Measurements from ENCODE around the gene AADAC. TPM values are rescaled to one million over a fixed set of nuclear protein-coding genes. Genes with fewer than 3 reads are reported as not detected.
"Not testable (repeated sequence)": the region's sequence is repeated elsewhere in the genome, so short reads cannot be mapped to it uniquely, and the experiment has no call there.

AADAC gene
- total RNA-seq, 2 experiments from 2014 or later: not detected

DNA sequence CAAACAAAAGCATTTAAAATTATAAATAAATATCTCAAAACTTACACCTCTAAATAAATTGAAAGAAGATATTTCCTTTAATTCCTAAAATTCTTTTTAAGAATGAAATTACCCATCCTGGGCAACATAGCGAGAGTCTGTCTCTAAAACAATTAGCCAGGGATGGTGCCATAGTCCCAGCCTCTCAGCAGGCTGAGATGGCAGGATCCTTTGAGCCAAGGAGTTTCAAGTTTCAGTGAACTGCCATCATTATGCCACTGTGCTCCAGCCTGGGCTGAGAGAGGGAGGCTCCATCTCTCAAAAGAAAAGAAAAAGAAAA, 25.4 kb downstream of the AADAC start:
- Mint-ChIP-seq H3K36me3 (ENCODE audit: low read depth) (no peaks in the 10 kb centered on the region), H3K4me1 (ENCODE audit: low read depth) (peaks cover 2% of the 10 kb centered on the region), H3K27me3 (ENCODE audit: low read depth) (no peaks in the 10 kb centered on the region), H3K4me3 (no peak overlapping the region), H3K27ac (no peak overlapping the region), H3K9me3 (no peaks in the 10 kb centered on the region)
- intact Hi-C loops (cut with micrococcal nuclease): loop anchor here (1.0 to 2.0 kb wide), 6 partner anchors 79 to 611 kb away; no protein-coding TSS in a partner anchor
- no peak for DNase-seq
- CTCF ChIA-PET: interaction anchor here (0.6 to 5.2 kb wide), 17 partner anchors 11 to 1990 kb away, joined by 3 to 32 read pairs (median 4); no protein-coding TSS in a partner anchor

DNA sequence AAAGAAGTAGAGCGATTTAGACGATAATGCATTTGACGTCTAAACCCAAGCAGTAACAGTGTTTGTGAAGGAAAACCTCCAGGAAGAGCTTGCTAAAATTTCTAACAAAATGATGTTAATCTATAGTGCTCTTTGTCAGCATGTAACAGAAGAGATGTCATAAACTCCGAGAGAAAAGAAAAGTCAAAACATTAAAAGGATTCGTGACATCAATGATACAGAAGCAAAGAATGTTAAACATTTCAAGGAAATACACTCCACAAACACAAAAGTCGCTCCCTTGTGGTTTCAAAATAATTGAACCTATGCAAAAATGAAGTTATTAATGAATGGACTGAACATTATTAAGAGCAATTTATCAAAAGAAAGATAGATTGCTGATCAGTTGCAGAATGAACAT, 27.9 kb downstream of the AADAC start:
- Mint-ChIP-seq H3K27ac (no peak overlapping the region), H3K9me3 (peaks cover 1% of the 10 kb centered on the region), H3K27me3 (ENCODE audit: low read depth) (no peaks in the 10 kb centered on the region), H3K4me1 (ENCODE audit: low read depth) (peaks cover 2% of the 10 kb centered on the region), H3K36me3 (ENCODE audit: low read depth) (no peaks in the 10 kb centered on the region), H3K4me3 (no peak overlapping the region)
- intact Hi-C loops (cut with micrococcal nuclease): no loop called here
- CTCF ChIA-PET: interaction anchor here (1.1 to 1.3 kb wide), 2 partner anchors 401 to 614 kb away, joined by 3 to 4 read pairs; no protein-coding TSS in a partner anchor
- no peak for DNase-seq

DNA sequence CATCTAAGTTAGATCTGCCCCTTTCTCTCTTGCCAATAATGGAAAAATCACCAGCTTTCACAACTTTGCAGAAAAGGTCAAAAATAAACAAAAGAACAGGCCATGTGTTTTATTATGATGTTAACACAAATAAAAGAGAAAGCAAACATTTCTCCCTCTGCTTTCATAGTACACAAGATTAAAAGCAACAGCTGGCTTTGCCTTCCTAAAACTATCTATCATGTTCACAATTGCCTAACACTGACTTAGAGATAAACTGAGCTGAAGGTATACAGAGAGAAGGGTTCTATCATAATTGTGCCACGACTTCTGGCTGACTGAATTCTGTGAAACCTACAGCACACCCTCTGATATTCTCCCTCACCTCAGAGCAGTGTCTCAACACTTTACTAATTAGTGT, 29.4 kb downstream of the AADAC start:
- Mint-ChIP-seq H3K27me3 (ENCODE audit: low read depth) (no peaks in the 10 kb centered on the region), H3K9me3 (peaks cover 1% of the 10 kb centered on the region), H3K4me3 (no peak overlapping the region), H3K27ac (no peak overlapping the region), H3K36me3 (ENCODE audit: low read depth) (no peaks in the 10 kb centered on the region), H3K4me1 (ENCODE audit: low read depth) (no peaks in the 10 kb centered on the region)
- intact Hi-C loops (cut with micrococcal nuclease): no loop called here
- DNase-seq: no peak
- CTCF ChIA-PET: no interaction called here

DNA sequence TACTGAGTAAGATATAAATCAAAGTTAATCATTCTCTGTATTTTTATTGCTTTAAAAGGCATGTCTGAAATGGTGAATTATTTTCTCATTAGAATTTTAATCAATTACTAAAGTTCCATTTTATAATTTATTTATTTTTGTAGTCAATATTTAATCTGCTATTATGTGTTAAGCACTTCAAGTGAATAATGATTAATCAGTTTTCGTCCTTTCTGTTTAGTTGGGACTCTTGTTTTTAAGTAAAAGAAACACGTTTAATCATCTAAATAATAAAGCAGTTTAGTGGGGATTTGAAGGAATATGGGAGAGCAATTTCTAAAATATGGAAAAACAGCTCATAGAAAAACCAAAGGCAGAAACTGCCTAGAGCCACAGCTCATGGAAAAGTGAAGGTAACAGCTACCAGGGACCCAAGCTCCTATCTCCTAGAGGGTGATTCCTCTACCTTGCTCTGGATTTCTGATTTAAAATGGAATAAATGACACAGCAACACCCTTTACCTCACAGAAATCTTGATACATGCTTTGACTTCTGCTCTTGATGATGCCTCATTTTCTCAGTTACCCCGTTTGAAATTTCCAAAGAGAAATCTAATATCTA, 31.5 kb downstream of the AADAC start:
- no peak overlapping the region for H3K4me3 Mint-ChIP-seq
- H3K9me3 Mint-ChIP-seq: peaks cover 11% of the 10 kb centered on the region
- CTCF ChIA-PET: no interaction called here
- DNase-seq: no peak
- intact Hi-C loops (cut with micrococcal nuclease): no loop called here
- no peaks in the 10 kb centered on the region for H3K27me3 Mint-ChIP-seq (ENCODE audit: low read depth)
- H3K36me3 Mint-ChIP-seq (ENCODE audit: low read depth): no peaks in the 10 kb centered on the region
- no peaks in the 10 kb centered on the region for H3K4me1 Mint-ChIP-seq (ENCODE audit: low read depth)
- no peak overlapping the region for H3K27ac Mint-ChIP-seq

DNA sequence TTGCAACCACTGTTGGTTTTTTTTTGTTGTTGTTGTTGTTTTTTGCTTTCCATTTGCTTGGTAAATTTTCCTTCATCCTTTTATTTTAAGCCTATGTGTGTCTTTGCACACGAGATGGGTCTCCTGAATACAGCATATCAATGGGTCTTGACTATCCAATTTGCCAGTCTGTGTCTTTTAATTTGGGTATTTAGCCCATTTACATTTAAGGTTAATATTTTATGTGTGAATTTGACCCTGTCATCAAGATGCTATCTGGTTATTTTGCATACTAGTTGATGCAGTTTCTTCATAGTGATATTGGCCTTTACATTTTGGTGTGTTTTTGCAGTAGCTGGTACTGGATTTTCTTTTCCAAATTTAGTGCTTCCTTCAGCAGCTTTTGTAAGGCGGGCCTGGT, 36.1 kb downstream of the AADAC start:
- CTCF ChIA-PET, H3K4me3 Mint-ChIP-seq: not testable (repeated sequence)

DNA sequence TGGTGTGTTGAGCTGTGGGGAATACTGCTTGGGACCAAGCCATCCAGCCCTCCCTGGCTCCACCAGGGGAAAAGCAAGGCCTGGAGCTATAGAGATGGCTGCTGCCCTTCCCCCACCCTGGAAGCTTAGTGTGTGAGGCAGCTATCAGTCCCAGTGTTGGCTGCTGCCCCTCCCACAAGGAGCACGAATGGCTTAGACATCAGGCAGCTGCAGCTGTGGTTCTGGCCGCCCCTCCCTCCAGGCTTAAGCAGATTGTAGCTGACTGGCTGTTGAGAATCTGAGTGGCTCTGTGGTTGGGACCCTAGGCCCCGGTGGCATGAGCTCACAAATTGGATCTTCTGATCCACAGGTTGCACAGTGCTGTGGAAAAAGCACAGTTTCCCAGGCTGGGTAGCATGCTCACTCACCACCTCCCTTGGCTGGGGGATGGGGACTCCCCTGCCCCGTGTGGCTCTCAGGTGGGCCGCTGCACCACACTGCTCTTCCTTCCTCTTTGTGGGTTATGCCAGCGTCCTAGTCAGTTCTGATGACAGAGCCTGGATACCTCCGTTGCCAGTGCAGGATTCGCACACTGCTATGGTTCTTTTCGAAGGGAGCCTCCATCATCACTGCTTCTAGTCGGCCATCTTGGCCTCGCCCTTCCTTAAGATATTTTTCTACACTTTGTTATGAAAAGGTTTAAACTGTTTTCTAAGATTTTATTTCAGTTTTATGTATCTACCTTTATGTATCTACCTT, 38.3 kb downstream of the AADAC start:
- no peaks in the 10 kb centered on the region for H3K4me1 Mint-ChIP-seq (ENCODE audit: low read depth)
- H3K36me3 Mint-ChIP-seq (ENCODE audit: low read depth): no peaks in the 10 kb centered on the region
- H3K4me3 Mint-ChIP-seq: no peak overlapping the region
- intact Hi-C loops (cut with micrococcal nuclease): no loop called here
- peaks cover 17% of the 10 kb centered on the region for H3K9me3 Mint-ChIP-seq
- CTCF ChIA-PET: no interaction called here
- no peak for DNase-seq
- H3K27ac Mint-ChIP-seq: no peak overlapping the region
- H3K27me3 Mint-ChIP-seq (ENCODE audit: low read depth): peaks cover 2% of the 10 kb centered on the region

More for the DNA sequence above, 36.1 kb downstream of the AADAC start:
- H3K4me1 Mint-ChIP-seq (ENCODE audit: low read depth); H3K27ac Mint-ChIP-seq; H3K36me3 Mint-ChIP-seq (ENCODE audit: low read depth); DNase-seq; intact Hi-C loops (cut with micrococcal nuclease); H3K27me3 Mint-ChIP-seq (ENCODE audit: low read depth): not testable (repeated sequence)
- peaks cover 18% of the 10 kb centered on the region for H3K9me3 Mint-ChIP-seq

DNA sequence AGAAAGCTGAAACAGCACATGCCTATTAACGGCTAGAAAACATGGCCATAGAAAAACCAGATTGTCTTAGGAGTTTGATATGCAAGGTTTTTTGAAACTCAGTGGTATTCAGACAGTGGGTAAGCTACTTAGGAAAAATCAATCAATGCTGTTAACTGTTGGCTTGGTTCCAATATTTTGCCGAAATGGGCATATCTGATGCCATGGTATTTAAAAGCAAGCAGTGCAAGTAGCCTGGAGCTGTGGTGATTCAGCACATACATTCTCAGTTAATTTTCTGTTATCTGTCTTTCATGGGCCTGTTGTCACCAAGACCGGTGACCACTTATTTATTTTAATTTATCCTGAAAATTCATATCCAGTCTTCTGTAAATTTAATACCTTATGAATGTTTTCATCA, 42.2 kb downstream of the AADAC start:
- Mint-ChIP-seq H3K27me3 (ENCODE audit: low read depth) (peaks cover 2% of the 10 kb centered on the region), H3K4me1 (ENCODE audit: low read depth) (no peaks in the 10 kb centered on the region), H3K9me3 (peaks cover 2% of the 10 kb centered on the region), H3K36me3 (ENCODE audit: low read depth) (no peaks in the 10 kb centered on the region), H3K4me3 (no peak overlapping the region), H3K27ac (no peak overlapping the region)
- CTCF ChIA-PET: no interaction called here
- DNase-seq: no peak
- intact Hi-C loops (cut with micrococcal nuclease): no loop called here

DNA sequence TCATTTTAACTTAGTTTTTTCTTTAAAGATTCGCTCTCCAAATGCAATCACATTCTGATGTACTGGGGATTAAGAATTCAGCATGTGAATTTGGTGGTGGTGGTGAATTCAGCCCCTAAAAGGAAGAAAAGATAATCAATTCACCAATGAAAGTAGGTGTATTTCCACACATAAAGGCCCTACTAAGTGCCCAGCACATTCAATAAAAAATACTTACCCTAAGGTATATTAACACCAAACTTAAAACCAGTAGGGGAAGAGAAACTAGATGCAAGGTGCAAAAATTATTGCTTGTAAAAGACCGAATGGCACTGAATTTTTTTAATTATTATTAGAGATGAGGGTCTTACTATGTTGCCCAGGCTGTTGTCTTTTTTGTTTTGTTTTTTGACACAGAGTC, 42.7 kb downstream of the AADAC start:
- Mint-ChIP-seq H3K4me1 (ENCODE audit: low read depth) (no peaks in the 10 kb centered on the region), H3K4me3 (no peak overlapping the region), H3K36me3 (ENCODE audit: low read depth) (no peaks in the 10 kb centered on the region), H3K27me3 (ENCODE audit: low read depth) (peaks cover 2% of the 10 kb centered on the region), H3K27ac (no peak overlapping the region), H3K9me3 (peaks cover 2% of the 10 kb centered on the region)
- CTCF ChIA-PET: no interaction called here
- intact Hi-C loops (cut with micrococcal nuclease): no loop called here
- no peak for DNase-seq

DNA sequence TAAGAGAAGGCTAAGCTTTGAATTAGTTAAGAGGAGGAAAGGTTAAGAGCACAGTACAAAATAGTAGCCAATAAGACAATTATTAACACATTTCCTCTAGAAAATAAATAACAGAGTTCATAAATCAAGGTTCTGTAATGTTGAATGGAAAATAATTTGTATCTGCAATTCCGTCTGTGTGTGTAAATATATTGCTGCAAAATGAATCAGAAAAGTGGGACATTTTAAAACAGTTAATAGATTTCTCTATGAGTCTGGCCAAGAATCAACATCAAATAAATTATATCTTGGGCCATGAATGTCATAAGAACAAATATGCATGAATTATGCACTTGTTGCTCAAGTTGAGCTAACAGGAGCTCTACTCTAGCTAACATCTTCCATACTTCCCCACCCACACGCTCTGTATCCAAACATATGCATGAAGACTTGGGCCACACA, 45.3 kb downstream of the AADAC start:
- H3K9me3 Mint-ChIP-seq: no peaks in the 10 kb centered on the region
- no peaks in the 10 kb centered on the region for H3K4me1 Mint-ChIP-seq (ENCODE audit: low read depth)
- CTCF ChIA-PET: no interaction called here
- no peak overlapping the region for H3K4me3 Mint-ChIP-seq
- no peak overlapping the region for H3K27ac Mint-ChIP-seq
- DNase-seq: no peak
- no peaks in the 10 kb centered on the region for H3K36me3 Mint-ChIP-seq (ENCODE audit: low read depth)
- H3K27me3 Mint-ChIP-seq (ENCODE audit: low read depth): peaks cover 2% of the 10 kb centered on the region
- intact Hi-C loops (cut with micrococcal nuclease): no loop called here

DNA sequence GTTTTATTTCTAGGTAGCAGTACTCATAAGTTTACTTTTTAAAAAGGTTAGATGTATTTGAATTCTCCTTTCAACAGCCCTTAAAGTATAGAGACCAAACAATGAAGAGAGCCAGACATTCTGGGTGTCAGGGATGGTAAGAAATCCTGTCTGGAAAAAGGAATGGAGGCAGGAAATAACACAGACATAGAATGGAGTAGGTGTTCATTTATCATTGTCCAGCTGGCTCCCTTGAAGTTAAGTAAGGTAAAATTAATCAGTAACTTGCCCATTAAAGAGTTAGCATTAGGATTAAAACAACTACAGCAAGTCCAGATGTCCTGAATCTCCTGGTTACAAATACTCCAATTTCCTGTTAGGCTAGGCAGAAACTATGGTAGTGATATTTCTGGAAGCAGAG, 46.0 kb downstream of the AADAC start:
- intact Hi-C loops (cut with micrococcal nuclease): no loop called here

DNA sequence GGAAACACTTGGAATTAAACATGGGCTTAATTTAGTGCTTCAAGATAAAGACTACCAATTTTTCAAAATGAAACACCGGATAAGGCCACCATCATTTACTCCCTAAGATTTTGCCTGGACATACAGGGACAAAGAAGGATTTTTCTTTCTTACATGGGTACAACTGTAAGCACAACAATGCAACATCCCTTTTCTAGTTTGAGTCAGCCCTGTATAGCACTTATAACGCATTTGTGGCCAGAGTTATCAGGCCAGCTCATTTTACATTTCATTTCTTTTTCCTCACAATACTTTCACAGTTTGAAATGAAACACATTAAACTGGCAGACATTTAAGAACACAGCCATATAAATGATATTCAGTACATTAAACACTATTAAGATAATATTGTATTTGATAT, 49.7 kb downstream of the AADAC start:
- intact Hi-C loops (cut with micrococcal nuclease): no loop called here
- Mint-ChIP-seq H3K4me3 (no peak overlapping the region), H3K4me1 (ENCODE audit: low read depth) (no peaks in the 10 kb centered on the region), H3K27ac (no peak overlapping the region), H3K36me3 (ENCODE audit: low read depth) (no peaks in the 10 kb centered on the region), H3K9me3 (no peaks in the 10 kb centered on the region), H3K27me3 (ENCODE audit: low read depth) (no peaks in the 10 kb centered on the region)
- no peak for DNase-seq
- CTCF ChIA-PET: no interaction called here

More for the DNA sequence above, 46.0 kb downstream of the AADAC start:
- Mint-ChIP-seq H3K4me1 (ENCODE audit: low read depth) (no peaks in the 10 kb centered on the region), H3K9me3 (no peaks in the 10 kb centered on the region), H3K36me3 (ENCODE audit: low read depth) (no peaks in the 10 kb centered on the region), H3K27me3 (ENCODE audit: low read depth) (peaks cover 2% of the 10 kb centered on the region), H3K4me3 (no peak overlapping the region), H3K27ac (no peak overlapping the region)
- CTCF ChIA-PET: no interaction called here
- DNase-seq: no peak

DNA sequence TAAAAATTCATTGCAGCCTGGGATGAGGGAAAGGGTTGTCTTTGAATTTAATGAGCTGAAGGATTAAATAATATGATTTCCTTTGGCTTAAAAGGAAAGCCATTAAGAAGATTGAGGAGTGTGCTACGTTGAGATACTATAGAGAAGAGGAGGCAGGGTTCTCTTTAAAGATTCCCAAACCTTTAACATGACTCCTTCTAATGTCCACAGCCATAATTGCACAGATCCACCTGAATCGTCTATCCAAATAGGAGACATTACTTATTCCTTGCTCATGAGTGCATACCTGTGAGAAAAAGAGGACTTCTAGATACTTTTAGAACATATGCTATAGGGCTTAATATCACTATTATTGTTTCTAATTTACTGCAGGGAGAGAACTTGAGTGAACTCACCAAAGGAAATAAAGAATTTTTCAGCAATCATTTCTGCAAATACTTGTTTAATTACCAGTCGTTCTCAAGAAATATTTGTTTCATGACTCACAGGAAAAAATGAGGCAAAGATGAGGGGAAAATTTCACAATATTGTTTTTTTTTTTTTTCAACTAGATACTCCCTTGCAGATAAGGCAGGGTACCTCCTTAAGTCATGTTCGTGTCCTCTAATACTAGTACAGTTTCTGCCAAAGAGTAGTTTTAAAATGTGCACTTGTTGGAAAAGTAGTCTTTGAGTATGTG, 50.6 kb downstream of the AADAC start:
- H3K27ac Mint-ChIP-seq: no peak overlapping the region
- DNase-seq: no peak
- H3K9me3 Mint-ChIP-seq: no peaks in the 10 kb centered on the region
- CTCF ChIA-PET: interaction anchor here (0.7 kb wide), 1 partner anchor 560 kb away, joined by 4 read pairs; no protein-coding TSS in a partner anchor
- no peaks in the 10 kb centered on the region for H3K4me1 Mint-ChIP-seq (ENCODE audit: low read depth)
- H3K36me3 Mint-ChIP-seq (ENCODE audit: low read depth): no peaks in the 10 kb centered on the region
- H3K27me3 Mint-ChIP-seq (ENCODE audit: low read depth): no peaks in the 10 kb centered on the region
- intact Hi-C loops (cut with micrococcal nuclease): no loop called here
- no peak overlapping the region for H3K4me3 Mint-ChIP-seq

Data from activated naive CD4-positive, alpha-beta T cell treated with anti-CD3 and anti-CD28 coated beads for 36 hours (primary cell).